GM19328 (cell line): ENCODE results near the gene OAF.
"Not testable (repeated sequence)": the region's sequence is repeated elsewhere in the genome, so short reads cannot be mapped to it uniquely, and the experiment has no call there.

Source experiments
- ATAC-seq: cut with Tn5 transposase; IDR thresholded peaks from one replicate; pipeline ENCODE4 v1.9.1; 2021; ENCODE audit warnings: mild to moderate bottlenecking, moderate library complexity; ENCODE audit not compliant: unreplicated experiment

The OAF gene

GRCh38 chr11:120239713-120240640, 29.1 kb downstream of the OAF start, which contains the start of gene POU2F3:
TSS of gene POU2F3 (plus strand) at chr11:120240140. CDS start at chr11:120240344, 204 bp downstream.
- no peak for ATAC-seq

- ATAC-seq: no peak
These were observed 30.0 kb downstream of the OAF start for GRCh38 chr11:120240866-120241265.

- no peak for ATAC-seq
These were observed 30.4 kb downstream of the OAF start for GRCh38 chr11:120241277-120241676.

DNA sequence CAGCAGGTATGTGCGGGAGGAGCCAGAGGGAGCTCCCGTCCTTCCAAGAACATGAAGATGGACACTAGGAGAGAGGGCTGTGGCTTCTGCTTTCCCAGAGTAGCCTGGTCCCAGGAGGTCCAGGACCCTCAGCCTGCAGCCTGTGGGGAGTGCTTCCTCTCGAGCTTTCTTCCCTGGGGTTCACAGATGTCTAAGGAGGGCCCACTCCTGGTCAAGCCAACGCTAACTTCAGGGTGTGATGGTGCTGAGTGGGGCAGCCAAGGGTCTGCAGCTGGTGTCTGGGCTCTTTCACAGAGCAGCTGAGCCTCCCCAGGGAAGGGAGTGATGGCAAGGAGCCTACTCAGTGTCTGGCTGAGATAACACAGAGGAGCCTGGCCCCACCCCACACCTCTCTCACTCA, 32.4 kb downstream of the OAF start:
- no peak for ATAC-seq

DNA sequence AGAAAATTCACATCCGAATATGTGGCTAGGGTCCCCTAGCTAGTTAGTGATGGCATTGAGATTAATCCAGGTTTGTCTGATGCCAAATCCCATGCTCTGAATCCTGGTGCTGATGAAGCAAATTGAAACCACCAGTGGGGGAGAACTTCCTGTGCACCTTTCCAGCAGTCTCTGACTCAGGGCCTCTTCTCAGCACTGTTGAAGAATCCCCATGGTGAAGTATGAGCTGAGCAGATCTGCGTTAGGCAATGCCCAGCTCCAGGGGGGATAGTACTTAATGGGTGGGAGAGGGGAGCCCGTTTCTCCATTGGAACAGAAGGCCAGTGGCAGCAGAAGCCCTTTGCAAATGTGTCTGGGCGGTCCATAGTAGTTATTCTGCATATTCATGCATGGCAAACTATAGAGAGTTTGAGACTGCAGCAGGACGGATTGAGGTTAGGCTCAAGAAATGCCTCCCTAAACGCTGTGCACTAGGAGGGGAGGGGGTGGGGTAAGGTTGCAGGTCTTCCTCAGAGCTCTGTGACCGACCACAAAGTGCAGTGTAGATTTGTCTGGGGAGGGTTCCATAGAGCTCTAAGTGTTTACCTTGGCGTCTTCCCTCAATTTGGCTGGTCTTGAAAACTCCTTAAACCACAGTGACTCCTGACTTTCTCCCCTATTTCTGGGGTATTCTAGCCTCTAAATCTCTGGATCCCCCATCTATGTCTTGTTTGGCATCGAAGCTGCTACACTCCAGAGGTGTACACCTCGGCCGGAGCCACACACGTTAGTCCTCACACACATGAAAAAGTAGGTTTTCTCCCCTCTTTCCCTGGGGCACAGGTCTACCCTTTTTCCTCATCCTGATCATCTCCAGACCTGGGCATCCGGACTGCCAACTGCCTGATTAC, 33.9 kb downstream of the OAF start:
- ATAC-seq: no peak

DNA sequence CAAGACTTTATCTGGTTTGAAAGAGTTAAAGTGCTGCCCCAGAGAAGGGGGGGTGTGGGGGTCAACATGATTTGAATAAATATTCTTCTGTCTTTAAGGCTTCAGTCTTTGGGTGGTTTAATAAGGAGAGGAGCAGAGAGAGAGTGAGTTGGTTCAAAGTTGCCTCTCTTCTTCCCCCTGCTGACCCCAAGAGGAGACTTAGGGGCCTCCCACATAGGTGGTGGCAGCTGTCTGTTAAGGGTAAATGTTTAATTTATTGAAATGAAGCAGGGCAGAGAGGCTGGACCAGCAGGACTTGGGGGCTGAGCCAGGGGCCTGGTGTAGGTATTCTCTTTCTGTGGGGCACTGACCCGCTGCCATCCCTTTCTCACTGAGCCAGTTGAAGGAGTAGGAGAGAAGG, 34.6 kb downstream of the OAF start:
- no peak for ATAC-seq

DNA sequence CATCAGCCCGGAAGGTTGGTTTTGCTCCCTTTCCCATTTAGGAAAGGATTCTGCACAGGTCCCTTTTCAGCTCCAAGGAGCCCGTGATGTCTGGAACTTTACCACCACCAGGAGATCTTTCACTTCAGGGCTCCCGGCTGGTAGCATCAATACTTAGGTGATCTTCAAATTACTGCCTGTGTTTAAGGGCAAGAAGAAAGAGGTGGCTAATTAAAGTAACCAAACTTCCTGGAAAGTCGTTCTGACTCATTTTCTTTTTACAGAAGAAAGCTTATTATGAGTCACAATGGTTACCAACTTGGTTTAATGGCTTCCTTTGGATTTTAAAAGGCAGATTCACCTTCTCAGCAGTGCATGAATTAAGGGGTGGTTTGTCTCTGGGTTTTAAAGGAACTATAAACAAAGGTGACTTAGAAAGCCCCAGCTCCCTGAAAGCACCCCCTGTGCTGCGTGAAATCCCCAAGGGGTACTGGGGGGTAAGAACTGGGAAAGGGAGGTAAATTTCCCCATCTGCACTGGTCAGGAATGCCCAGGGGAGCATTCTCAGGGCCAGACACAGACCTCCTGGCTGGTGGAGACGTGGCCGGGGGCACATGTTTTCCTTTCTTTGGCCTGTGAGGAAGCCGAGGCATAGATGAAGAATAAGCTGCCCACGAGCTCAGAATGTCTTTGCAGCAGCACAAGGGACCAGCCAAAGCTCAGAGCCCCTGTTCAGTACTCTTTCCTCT, 37.9 kb downstream of the OAF start:
- no peak for ATAC-seq

- no peak for ATAC-seq
These were observed 38.7 kb downstream of the OAF start for GRCh38 chr11:120249279-120250262.

DNA sequence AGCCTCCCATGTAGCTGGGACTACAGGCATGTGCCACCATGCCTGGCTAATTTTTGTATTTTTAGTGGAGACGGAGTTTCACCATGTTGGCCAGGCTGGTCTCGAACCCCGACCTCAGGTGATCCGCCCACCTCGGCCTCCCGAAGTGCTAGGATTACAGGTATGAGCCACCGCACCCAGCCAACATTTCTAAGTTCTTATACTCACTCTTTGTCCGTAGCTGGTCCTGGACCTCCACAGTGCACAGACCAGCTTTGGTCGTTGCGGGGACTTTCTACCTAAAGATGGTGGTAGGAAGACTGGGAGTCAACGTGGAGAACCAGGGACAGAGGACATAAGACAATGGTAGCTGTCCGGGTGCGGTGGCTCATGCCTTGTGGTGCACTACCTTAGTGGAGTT, 42.5 kb downstream of the OAF start:
- ATAC-seq: not testable (repeated sequence)

GRCh38 chr11:120254788-120255518, 44.1 kb downstream of the OAF start:
- no peak for ATAC-seq

GRCh38 chr11:120255519-120255866, 44.7 kb downstream of the OAF start:
- no peak for ATAC-seq

DNA sequence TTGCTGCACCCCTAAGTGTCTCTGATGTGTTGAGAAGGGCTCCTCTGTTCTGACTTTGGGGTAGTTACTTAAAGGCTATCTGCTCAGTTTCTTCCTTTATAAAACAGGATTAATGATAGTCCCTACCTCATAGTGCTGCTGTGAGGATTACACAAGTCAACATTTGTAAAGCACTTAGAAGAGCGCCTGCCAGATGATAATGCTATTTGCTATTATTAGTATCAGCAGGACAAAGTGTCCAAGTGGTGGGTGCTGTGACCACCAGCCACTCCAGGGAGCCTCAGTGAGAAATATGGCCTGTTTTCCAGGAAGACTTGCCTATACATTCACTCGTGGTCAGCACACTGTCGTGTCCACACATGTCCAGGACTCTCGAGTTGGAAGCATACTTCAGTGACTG, 45.3 kb downstream of the OAF start:
- ATAC-seq: no peak

- ATAC-seq: no peak
These were observed 45.9 kb downstream of the OAF start for GRCh38 chr11:120256779-120257178.

DNA sequence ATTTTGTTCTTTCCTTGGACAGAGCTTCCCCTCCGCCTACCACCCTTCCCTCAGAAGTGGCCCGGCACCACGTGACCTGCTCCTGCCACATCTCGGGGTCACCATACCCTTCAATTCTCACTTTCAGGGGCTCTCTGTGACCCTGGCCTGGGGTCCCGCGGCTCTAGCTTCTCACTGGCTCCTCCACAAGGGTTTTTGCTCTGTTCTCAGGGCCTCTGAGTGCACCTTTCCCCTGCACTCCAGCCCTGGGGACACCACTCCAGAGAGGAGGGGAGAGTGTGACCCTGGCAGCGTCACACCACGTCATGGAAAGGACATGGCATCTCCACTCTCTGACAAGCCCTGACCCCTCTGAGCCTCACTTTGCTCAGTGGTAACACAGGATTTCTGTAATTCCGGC, 46.5 kb downstream of the OAF start:
- ATAC-seq: no peak

DNA sequence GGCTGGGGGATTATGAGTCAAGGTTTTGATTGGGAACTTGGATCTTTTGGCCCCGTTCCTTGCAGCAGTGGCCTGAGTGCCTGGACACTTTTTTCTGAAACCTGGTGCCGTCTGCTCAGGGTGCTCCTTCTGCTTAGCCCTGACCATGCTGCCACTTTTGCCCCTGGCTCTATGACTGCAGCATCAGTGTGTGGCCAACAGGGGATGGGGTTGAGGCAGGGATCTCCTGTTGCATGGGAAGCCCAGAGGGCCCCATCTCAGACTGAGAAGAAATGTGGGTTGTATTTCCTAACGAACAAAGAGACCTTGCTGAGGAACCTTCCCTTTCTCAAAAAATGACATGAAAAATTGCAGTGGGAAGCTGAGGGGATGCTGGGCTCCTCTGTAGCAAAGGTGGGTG, 47.8 kb downstream of the OAF start:
- no peak for ATAC-seq

DNA sequence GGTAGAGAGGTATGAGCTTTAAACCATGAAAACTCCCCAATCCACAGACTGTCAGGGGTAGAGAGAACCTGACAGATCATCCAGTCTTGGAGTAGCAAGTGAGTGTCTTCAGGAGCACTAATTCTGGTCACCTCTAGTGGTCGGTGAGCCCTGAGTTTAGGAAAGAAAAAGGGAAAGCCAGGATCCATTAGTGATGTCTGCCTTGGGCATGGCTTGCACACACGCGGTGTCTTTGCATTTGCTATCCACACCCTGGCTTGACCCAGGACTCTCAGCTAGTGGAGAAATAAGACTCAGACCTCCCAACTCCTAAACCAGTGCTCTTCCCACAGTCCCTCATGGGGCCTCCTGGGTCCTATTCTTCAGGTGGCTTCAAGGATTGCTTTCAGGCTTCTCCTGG, 48.4 kb downstream of the OAF start:
- no peak for ATAC-seq

- no peak for ATAC-seq
These were observed 49.2 kb downstream of the OAF start for GRCh38 chr11:120259988-120260565.

GRCh38 chr11:120260616-120261015, 49.8 kb downstream of the OAF start:
- ATAC-seq: no peak

GRCh38 chr11:120261321-120261720, 50.5 kb downstream of the OAF start:
- no peak for ATAC-seq
